HepG2 (cell line): ENCODE measurements around the gene POU5F1. TPM values are rescaled to one million over a fixed set of nuclear protein-coding genes. Genes with fewer than 3 reads are reported as not detected.

Experiments
- ATAC-seq: fragments of 200-7000 bp; cut with Tn5 transposase; 3 replicates; pipeline ENCODE4 v1.9.1; 2020; ENCODE audit warnings: mild to moderate bottlenecking, moderate library complexity
- BruUV-seq: library from RNA; stranded (reverse); fragments of 400-500 nt; replicated peaks from 2 replicates; lab custom pipeline; 2021; lab: Mats Ljungman, UMichigan
- CTCF ChIA-PET: fragments of 300-600 bp; formaldehyde crosslinking; extraction: SDS; loops from one replicate; lab custom pipeline; 2021; ENCODE audit warnings: low total read pairs, inconsistent platforms, low intra/inter-chr PET ratio; lab: Yijun Ruan, JAX
- POLR2A ChIA-PET: fragments of 350-600 bp; sonication (Branson Sonifier 250); formaldehyde crosslinking; loops from one replicate; lab custom pipeline; 2020; ENCODE audit warnings: antibody characterized with exemption, inconsistent platforms; lab: Yijun Ruan, JAX
- DNase-seq: peaks from one replicate; pipeline ENCODE4 v3.0.0-alpha.2; 2015; ENCODE audit warnings: low spot score
- FAIRE-seq: peaks from 3 replicates; lab custom pipeline; 2011; peaks lifted over from hg19 to GRCh38; lab: Jason Lieb, UNC
- H2AFZ ChIP-seq: one replicate; pipeline ENCODE4 v1.6.1; 2011; ENCODE audit warnings: low read length, inconsistent platforms
- H3K27ac ChIP-seq: fragments of 300-600 bp; 3 replicates; pipeline ENCODE4 v1.8.0; 2011; ENCODE audit warnings: mixed run types, mild to moderate bottlenecking, mixed read lengths, low read length, inconsistent platforms; ENCODE audit not compliant: insufficient read depth; ENCODE audit errors: extremely low read length
- H3K27me3 ChIP-seq, 2 experiments: fragments of 200-600 bp in 1 of 2; 2 replicates in 1 of 2; 3 replicates in 1 of 2; pipeline versions ENCODE4 v1.6.0 to v1.8.0; 2011; ENCODE audit warnings: low read length in 2 of 2, mild to moderate bottlenecking in 2 of 2, moderate library complexity in 2 of 2, inconsistent platforms in 1 of 2; ENCODE audit not compliant: insufficient read depth in 2 of 2, control insufficient read depth in 1 of 2
- H3K36me3 ChIP-seq, 2 experiments: fragments of 200-600 bp in 1 of 2; replicated peaks in 1 of 2; 2 replicates in 1 of 2; 3 replicates in 1 of 2; pipeline versions ENCODE4 v1.5.1 to v1.8.0; 2011; ENCODE audit warnings: low read length in 2 of 2, inconsistent platforms in 1 of 2; ENCODE audit not compliant: insufficient read depth in 2 of 2, control insufficient read depth in 1 of 2
- H3K4me1 ChIP-seq: 2 replicates; pipeline ENCODE4 v1.5.1; 2012; ENCODE audit warnings: low read length, inconsistent platforms; ENCODE audit not compliant: insufficient read depth
- H3K4me2 ChIP-seq: 2 replicates; pipeline ENCODE4 v1.6.0; 2011; ENCODE audit warnings: low read depth, low read length, inconsistent platforms
- H3K4me3 ChIP-seq, 3 experiments: fragments of 200-600 bp in 1 of 3; sonication (generic), shearing (Covaris generic) in 1 of 3; replicated peaks in 1 of 3; 2 replicates each; pipeline ENCODE4 v1.5.1; 2011 to 2016; ENCODE audit warnings: low read length in 3 of 3, inconsistent platforms in 2 of 3, low read depth in 2 of 3, mild to moderate bottlenecking in 2 of 3, control low read depth in 1 of 3, mixed read lengths in 1 of 3; ENCODE audit not compliant: insufficient read depth in 1 of 3
- H3K79me2 ChIP-seq: one replicate; pipeline ENCODE4 v1.6.1; 2011; ENCODE audit warnings: low read length, inconsistent platforms; ENCODE audit not compliant: insufficient read depth
- H3K9ac ChIP-seq: 2 replicates; pipeline ENCODE4 v1.6.0; 2011; ENCODE audit warnings: mild to moderate bottlenecking, low read depth, low read length, inconsistent platforms; ENCODE audit not compliant: insufficient read depth
- H3K9me3 ChIP-seq: 2 replicates; pipeline ENCODE4 v1.5.1; 2012; ENCODE audit warnings: mild to moderate bottlenecking, low read length
- H4K20me1 ChIP-seq: 2 replicates; pipeline ENCODE4 v1.6.0; 2011; ENCODE audit warnings: inconsistent platforms, mild to moderate bottlenecking, low read length, moderate library complexity; ENCODE audit not compliant: insufficient read depth
- BRF2 ChIP-seq: sonication (generic); formaldehyde crosslinking; IDR thresholded peaks from 2 replicates; pipeline ENCODE4 v1.8.1; 2022; ENCODE audit warnings: mild to moderate bottlenecking, missing genetic modification reagents
- FOXO1 ChIP-seq: sonication (generic); formaldehyde crosslinking; IDR thresholded peaks from 2 replicates; pipeline ENCODE4 v1.4.0; 2020; ENCODE audit warnings: missing genetic modification reagents
- JUNB ChIP-seq: sonication (generic); formaldehyde crosslinking; IDR thresholded peaks from 2 replicates; pipeline ENCODE4 v1.8.0; 2022; ENCODE audit warnings: missing genetic modification reagents, mild to moderate bottlenecking, borderline replicate concordance
- MED13 ChIP-seq: sonication (generic); formaldehyde crosslinking; IDR thresholded peaks from 2 replicates; pipeline ENCODE4 v1.5.0; 2020; ENCODE audit warnings: missing genetic modification reagents
- MXD3 ChIP-seq: IDR thresholded peaks from 2 replicates; pipeline ENCODE4 v1.6.1; 2016; ENCODE audit warnings: mild to moderate bottlenecking, missing biosample characterization, missing genetic modification reagents
- MYPOP ChIP-seq: sonication (generic); formaldehyde crosslinking; IDR thresholded peaks from 2 replicates; pipeline ENCODE4 v1.8.1; 2023; ENCODE audit warnings: mild to moderate bottlenecking, moderate library complexity, missing genetic modification reagents
- NFYB ChIP-seq: sonication (generic); formaldehyde crosslinking; IDR thresholded peaks from 2 replicates; pipeline ENCODE4 v1.4.0; 2020; ENCODE audit warnings: missing genetic modification reagents
- SRSF4 ChIP-seq: fragments of 200-400 bp; formaldehyde crosslinking; IDR thresholded peaks from one replicate; pipeline ENCODE4 v1.6.1; 2018; ENCODE audit warnings: mild to moderate bottlenecking, low read depth, low read length, moderate library complexity; ENCODE audit not compliant: poor library complexity, severe bottlenecking
- TCF7L2 ChIP-seq: IDR thresholded peaks from 2 replicates; pipeline ENCODE4 v1.6.1; 2011; ENCODE audit warnings: mild to moderate bottlenecking, low read depth, low read length, moderate library complexity
- THRA ChIP-seq: sonication (generic); formaldehyde crosslinking; IDR thresholded peaks from 2 replicates; pipeline ENCODE4 v1.4.0; 2020; ENCODE audit warnings: missing genetic modification reagents, borderline replicate concordance
- YEATS4 ChIP-seq: sonication (generic); formaldehyde crosslinking; IDR thresholded peaks from 2 replicates; pipeline ENCODE4 v1.4.0; 2020; ENCODE audit warnings: missing genetic modification reagents, borderline replicate concordance
- ZNF12 ChIP-seq: sonication (generic); formaldehyde crosslinking; IDR thresholded peaks from 2 replicates; pipeline ENCODE4 v1.5.0; 2020; ENCODE audit warnings: missing genetic modification reagents
- ZNF124 ChIP-seq: sonication (generic); formaldehyde crosslinking; IDR thresholded peaks from 2 replicates; pipeline ENCODE4 v1.4.0; 2020; ENCODE audit warnings: missing genetic modification reagents
- ZNF24 ChIP-seq: fragments of 450-650 bp; IDR thresholded peaks from 2 replicates; pipeline ENCODE4 v1.6.1; 2017; ENCODE audit warnings: antibody characterized with exemption, mild to moderate bottlenecking
- ZNF800 ChIP-seq: sonication (generic); formaldehyde crosslinking; IDR thresholded peaks from 2 replicates; pipeline ENCODE4 v1.4.0; 2020; ENCODE audit warnings: missing genetic modification reagents
- WGBS: methylation state at CpG from one replicate; pipeline ENCODE4 v1.1.6; 2017; ENCODE audit warnings: low lambda C conversion rate; 5-methylcytosine and 5-hydroxymethylcytosine counted together
- in situ Hi-C: cut with HindIII; loops from 2 replicates; pipeline ENCODE4 v1.10.0; 2017; ENCODE audit warnings: low pct_unique_long_range_greater_than_20kb; ENCODE audit not compliant: extremely low pct_ligation_motif_present
- intact Hi-C: fragments of 100-400 bp; cut with micrococcal nuclease; formaldehyde crosslinking; loops from one replicate; pipeline ENCODE4 v1.10.0; 2022; ENCODE audit not compliant: unreplicated experiment
- polyA plus RNA-seq, 8 experiments: library from polyadenylated mRNA; depleted of rRNA in 3 of 8; stranded (reverse) in 7 of 8; unstranded in 1 of 8; fragments of >200 nt; fragmentation: Illumina TruSeq in 4 of 8; extraction: Trizol in 4 of 8; gene quantifications; 2 replicates each; pipeline versions ENCODE4 v1.2.1 to v1.2.3, GENCODE V29; 2011 to 2016; ENCODE audit warnings: low read depth in 4 of 8, missing spikeins in 1 of 8, mixed read lengths in 1 of 8; ENCODE audit not compliant: insufficient read depth in 1 of 8
- total RNA-seq, 5 experiments: library from RNA; depleted of rRNA; stranded (reverse); fragments of >200 nt; fragmentation: Illumina TruSeq; extraction: Trizol; gene quantifications; 2 replicates each; pipeline ENCODE4 v1.2.3, GENCODE V29; 2016; ENCODE audit warnings: low read depth in 1 of 5

POU5F1 gene
- total and polyA plus RNA-seq, 2 of the 13 experiments (the other 11 are each of a cell fraction or from before 2014, with no cell fraction given): 2.5 to 7.2 TPM

GRCh38 chr6:31126396-31127175 is 43.9 kb downstream of the POU5F1 start (continued):
- no peak for TF ChIP-seq ZNF800 (CRISPR knock-in tag)
- TF ChIP-seq, all 625 proteins: peak for 0

GRCh38 chr6:31125586-31126363 is 44.7 kb downstream of the POU5F1 start:
- no peak overlapping the region for H3K27ac ChIP-seq
- no peak for DNase-seq
- 21% methylated on average over 12 of the region's 12 CpGs for WGBS
- H3K27me3 ChIP-seq: peaks cover 0 to 49% of the 10 kb centered on the region in 2 experiments; a peak in 3 of 5 replicates
- intact Hi-C loops: loop anchor here (2.0 kb wide), 1 partner anchor 17 kb away; no protein-coding TSS in a partner anchor
- CTCF ChIA-PET: no interaction called here
- in situ Hi-C loops: no loop called here
- FAIRE-seq: no peak
- H3K9me3 ChIP-seq: no peaks in the 10 kb centered on the region
- peaks cover 7% of the 10 kb centered on the region for H3K4me1 ChIP-seq
- no peaks in the 10 kb centered on the region for H4K20me1 ChIP-seq
- BruUV-seq: no TSS peak
- no peak overlapping the region for H3K4me2 ChIP-seq
- no peak for ATAC-seq
- POLR2A ChIA-PET: no interaction called here
- no peaks in the 10 kb centered on the region for H3K36me3 ChIP-seq
- no peak overlapping the region for H3K4me3 ChIP-seq
- H2AFZ ChIP-seq: no peak overlapping the region
- H3K79me2 ChIP-seq: no peaks in the 10 kb centered on the region
- H3K9ac ChIP-seq: no peak overlapping the region
- TF ChIP-seq ZNF24 (no peak), NFYB (CRISPR knock-in tag) (no peak), BRF2 (CRISPR knock-in tag) (no peak), MYPOP (CRISPR knock-in tag) (no peak), MXD3 (no peak), YEATS4 (CRISPR knock-in tag) (no peak), TCF7L2 (no peak), MED13 (no peak), SRSF4 (no peak), ZNF12 (CRISPR knock-in tag) (no peak), THRA (no peak), JUNB (CRISPR knock-in tag) (no peak), FOXO1 (CRISPR knock-in tag) (no peak), ZNF124 (CRISPR knock-in tag) (no peak)
